SK-N-SH (cell line): Measurements from ENCODE around the gene ELANE.

Source experiments
- CTCF ChIP-seq: fragments of 200-600 bp; sonication (generic); IDR thresholded peaks from 2 replicates; pipeline ENCODE4 v1.6.1; 2017; ENCODE audit warnings: antibody characterized with exemption, mild to moderate bottlenecking, moderate library complexity
- MXI1 ChIP-seq: IDR thresholded peaks from 2 replicates; pipeline ENCODE4 v1.6.1; 2012; ENCODE audit warnings: mild to moderate bottlenecking, low read depth, low read length, improper control_type of control experiment

- TF ChIP-seq CTCF = no peak
- no peak for TF ChIP-seq MXI1
Measured at GRCh38 chr19:808423-808775, 43.7 kb upstream of the ELANE start.
